G401 (cell line): ENCODE data around the gene OR13C4. TPM values are rescaled to one million over a fixed set of nuclear protein-coding genes. Genes with fewer than 3 reads are reported as not detected.
"Not testable (repeated sequence)": the region's sequence is repeated elsewhere in the genome, so short reads cannot be mapped to it uniquely, and the experiment has no call there.

Experiments used
- DNase-seq: peaks from one replicate; pipeline ENCODE4 v3.0.0-alpha.2; 2015; ENCODE audit warnings: low spot score
- in situ Hi-C: cut with HindIII; loops from 2 replicates; pipeline ENCODE4 v1.10.0; 2016; ENCODE audit warnings: low sequenced_read_pairs, mixed read lengths
- total RNA-seq: library from RNA; depleted of rRNA; stranded (reverse); fragments of >200 nt; shearing (Covaris generic); gene quantifications from 2 replicates; pipeline ENCODE4 v1.2.3, GENCODE V29; 2014; rRNA removed

Gene OR13C4
- not detected in 2 replicates for total RNA-seq

DNA sequence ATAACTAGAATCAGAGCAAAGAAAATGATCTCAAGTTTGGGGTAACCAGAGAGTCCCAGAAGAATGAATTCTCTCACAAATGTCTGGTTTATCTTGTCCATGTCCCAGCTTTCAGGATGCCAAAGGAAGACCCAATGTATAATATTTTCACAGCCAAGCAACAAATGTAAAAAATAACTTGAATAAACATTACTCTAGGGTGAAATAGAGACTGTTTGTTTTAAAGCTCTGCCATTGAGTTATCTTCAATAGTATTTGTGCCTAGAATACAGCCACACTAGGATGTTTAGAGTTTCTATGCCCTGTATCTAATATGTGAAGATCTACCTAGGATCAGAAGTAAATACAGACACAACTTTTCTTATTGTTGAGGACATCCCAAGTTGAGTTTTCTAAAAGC lies at the start of gene OR13C4:
Gene OR13C4 (minus strand): TSS at position 101 of the 400 bp plus-strand sequence. CDS start 0 bp downstream, at position 101.
- in situ Hi-C loops: no loop called here

DNA sequence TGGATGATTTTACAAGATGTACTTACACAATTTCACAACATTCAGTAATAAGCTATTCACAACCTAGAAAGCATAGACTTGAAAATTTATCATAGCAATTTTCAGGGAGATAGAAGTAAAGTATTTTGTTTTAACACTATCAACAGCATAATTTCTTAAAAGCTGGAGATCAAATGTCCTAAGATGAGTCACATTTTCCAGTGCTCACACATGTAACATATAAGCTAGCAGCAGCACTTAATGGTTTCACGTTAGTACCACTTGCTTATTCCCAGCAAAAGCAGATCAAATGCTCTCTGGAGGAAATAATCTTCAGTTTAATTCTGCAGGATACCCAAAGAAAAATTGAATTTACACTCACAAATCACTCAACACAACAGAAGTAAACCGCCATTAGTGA lies 48.4 kb upstream of the OR13C4 start:
- DNase-seq: no peak
- in situ Hi-C loops: no loop called here

More for the DNA sequence above, at the start of gene OR13C4:
- DNase-seq: no peak

GRCh38 chr9:104572612-104573011 lies 45.6 kb upstream of the OR13C4 start:
- in situ Hi-C loops: no loop called here
- DNase-seq: no peak

- DNase-seq: no peak
- in situ Hi-C loops: no loop called here
These were observed 41.9 kb upstream of the OR13C4 start, which contains the start of gene OR13C8 for GRCh38 chr9:104568868-104569267. Gene OR13C8, plus strand, starts transcription at chr9:104569168. Its CDS starts 0 bp downstream, at chr9:104569168.

DNA sequence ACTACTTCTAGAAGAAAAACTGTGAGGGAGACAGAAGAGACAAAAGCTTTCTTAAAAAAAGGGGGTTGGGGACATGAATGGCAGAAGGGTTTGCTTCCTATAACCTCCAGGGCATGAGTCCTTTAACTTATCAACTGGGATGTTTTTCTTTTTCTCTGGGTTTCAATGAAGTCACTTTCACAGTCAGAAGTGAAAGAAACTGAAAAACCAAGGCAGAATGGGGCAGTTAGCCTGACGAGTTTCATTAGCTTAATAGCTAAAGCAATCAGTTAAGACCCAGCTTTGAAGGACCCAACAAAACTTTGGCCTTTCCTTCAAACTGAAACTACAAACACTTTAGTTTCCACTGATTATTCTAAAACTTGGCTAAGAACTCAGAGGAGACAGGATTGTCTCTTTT lies 37.3 kb upstream of the OR13C4 start:
- DNase-seq: no peak
- in situ Hi-C loops: no loop called here

DNA sequence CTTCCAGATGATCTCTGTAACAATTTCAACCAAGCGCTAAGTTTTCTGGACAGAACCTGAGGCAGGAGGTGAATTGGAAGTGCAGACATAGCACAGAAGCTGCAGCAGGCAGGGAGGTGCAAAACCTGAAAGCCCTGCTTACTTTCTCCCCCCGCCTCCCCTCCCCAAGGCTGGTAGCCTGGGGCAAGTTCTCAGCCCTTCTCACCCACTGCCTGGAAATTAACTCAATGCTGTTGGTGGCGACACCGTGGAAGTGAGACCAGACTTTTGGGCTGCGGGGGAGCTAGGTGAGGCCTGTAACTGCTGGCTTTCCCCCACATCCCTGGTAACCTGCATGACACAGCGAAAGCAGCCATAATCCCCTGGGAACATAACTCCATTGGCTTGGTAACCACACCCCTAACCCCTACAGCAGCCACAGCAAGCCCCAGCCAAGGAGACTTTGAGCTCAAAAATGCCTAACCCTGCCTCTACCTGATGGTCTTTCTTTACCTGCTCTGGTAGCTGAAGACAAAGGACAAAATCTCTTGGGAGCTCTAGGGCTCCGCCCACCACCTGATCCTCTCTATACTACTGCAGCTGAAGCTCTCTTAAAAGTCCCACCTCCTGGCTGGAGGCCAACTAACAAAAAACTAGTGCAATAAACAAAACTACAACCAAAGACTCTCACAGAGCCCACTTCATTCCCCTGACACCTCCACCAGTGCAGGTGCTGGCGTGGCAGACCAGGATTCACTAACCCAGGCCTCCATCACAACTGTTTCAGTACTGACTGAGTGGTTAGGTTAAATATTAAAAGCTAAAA lies 30.0 kb upstream of the OR13C4 start:
- in situ Hi-C loops: no loop called here
- no peak for DNase-seq

DNA sequence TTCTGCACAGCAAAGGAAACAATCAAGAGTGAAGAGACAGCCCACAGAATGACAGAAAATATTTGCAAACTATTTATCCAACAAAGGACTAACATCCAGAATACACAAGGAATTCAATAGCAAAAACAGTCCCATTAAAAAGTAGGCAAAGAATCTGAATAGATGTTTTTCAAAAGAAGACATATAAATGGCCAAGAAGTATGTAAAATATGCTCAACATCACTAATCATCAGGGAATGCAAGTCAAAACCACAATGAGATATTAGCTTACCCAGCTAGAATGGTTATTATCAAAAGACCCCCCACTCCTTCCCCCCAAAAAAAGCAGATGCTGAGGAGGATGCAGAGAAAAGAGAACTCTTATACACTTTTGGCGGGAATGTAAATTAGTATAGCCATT lies 28.5 kb upstream of the OR13C4 start:
- DNase-seq: no peak
- in situ Hi-C loops: no loop called here

DNA sequence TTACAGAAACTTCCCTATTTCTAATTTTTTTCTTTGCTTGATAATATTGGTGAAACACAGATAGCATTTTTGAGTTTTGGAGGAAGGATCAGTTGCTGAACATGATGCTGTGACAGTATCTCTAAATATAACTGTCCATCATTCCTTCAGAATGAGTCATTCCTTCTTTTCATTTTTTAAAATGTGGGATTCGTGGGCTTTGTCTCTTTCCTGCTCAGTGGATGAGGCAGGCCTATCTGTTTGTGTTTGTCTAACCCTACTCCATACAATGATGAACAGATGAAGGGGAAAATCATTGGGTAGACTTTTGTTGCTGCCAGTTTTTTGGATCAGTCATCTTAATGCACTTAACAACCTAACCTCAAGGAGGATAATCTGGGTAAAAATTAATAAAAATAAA lies 26.3 kb upstream of the OR13C4 start:
- DNase-seq: no peak
- in situ Hi-C loops: no loop called here

DNA sequence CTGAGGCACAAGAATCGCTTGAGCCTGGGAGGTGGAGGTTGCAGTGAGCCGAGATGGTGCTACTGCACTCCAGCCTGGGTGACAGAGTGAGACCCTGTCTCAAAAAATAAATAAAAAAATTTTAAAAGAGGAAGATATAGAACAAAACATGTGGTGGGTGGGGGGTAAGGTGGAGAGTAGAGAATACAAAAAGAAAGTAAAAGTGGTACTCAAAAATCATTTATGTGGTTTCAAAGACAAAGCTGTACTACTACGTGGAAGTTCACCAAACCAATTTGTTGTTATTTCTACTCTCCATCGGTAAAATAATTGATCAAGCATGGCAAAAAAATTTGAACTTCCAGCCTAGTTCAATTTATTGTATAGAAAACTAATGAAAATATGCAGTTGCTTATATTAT lies 17.6 kb upstream of the OR13C4 start:
- no peak for DNase-seq
- in situ Hi-C loops: no loop called here

DNA sequence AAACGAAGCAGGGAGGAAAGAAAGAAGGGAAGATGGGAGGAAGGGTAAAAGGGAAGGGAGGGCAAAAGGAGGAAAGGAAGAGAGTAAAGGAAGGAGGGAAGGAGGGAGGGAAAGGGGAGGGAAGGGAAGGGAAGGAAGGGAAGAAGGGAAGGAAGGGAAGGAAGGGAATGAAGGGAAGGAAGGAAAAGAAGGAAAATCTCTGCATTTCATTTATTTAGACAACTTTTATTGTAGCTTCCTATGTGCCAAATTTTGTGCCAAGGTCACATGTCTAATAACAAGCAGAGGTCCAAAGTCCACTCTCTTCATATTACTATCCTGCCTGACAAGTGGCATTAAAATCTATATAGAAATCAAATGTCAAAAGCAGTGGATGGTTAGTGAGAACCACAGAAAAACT lies 12.3 kb upstream of the OR13C4 start:
- no peak for DNase-seq
- in situ Hi-C loops: no loop called here

DNA sequence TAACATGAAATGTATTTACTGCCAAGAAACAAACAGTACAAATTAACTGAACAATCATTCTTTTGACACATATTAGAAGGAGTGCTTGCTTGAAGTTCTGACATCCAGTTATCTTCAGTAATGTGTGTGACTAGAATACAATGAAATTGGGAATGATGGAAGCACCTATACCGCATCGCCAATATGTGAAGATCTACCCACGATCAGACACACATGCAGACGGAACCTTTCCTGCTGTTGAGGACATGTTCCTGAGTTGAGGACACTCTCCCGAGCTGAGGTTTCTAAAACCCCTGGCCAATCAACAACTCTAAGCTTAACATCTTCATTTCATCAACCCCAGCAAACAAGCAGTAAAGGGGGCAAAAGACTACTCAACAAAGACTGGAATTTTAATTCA lies 9.7 kb upstream of the OR13C4 start, which contains the start of gene OR13C3:
Gene OR13C3 (minus strand): TSS at position 101 of the 400 bp plus-strand sequence. CDS start 133 bp downstream, outside the sequence.
- in situ Hi-C loops: no loop called here
- no peak for DNase-seq

DNA sequence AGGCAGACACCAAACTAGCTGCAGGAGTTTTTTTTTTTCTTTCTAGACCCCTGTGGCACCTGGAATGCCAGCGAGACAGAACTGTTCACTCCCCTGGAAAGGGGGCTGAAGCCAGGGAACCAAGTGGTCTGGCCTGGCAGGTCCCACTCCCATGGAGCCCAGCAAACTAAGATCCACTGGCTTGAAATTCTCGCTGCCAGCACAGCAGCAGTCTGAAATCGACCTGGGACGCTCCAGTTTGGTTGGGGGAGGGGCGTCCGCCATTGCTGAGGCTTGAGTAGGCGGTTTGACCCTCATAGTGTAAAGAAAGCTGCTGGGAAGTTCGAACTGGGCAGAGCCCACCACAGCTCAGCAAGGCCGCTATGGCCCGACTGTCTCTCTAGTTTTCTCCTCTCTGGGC lies 6.8 kb downstream of the OR13C4 start:
- DNase-seq, in situ Hi-C loops: not testable (repeated sequence)

- in situ Hi-C loops: no loop called here
These were observed 12.1 kb downstream of the OR13C4 start for GRCh38 chr9:104514901-104515300.

DNA sequence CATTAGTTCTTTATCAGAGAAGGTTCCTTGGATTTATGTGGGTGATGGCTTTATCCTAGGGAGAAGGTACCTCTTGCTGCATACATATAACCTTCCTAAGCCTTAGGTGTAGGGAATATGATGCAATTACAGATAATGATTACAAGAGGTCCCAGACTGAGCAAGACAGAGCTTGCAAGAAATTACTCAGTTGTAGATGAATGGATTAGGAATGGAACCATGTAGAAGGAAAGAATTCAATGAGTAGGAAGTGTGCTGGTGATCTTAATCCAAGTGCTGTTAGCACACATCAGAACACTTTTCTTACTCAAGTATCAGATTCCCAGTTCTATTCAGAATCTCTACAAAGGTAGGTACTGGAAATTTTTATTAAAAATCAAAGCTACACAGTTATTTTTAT lies 20.4 kb downstream of the OR13C4 start:
- in situ Hi-C loops: no loop called here
- no peak for DNase-seq

More at GRCh38 chr9:104514901-104515300, 12.1 kb downstream of the OR13C4 start:
- DNase-seq: no peak

- in situ Hi-C loops: no loop called here
- DNase-seq: no peak
These were observed 23.0 kb downstream of the OR13C4 start, which contains the start of gene OR13F1 for GRCh38 chr9:104503963-104504362. Gene OR13F1, plus strand, starts transcription at chr9:104504263. Its CDS starts 0 bp downstream, at chr9:104504263.

GRCh38 chr9:104503440-104503839 lies 23.6 kb downstream of the OR13C4 start:
- DNase-seq: no peak
- in situ Hi-C loops: no loop called here

GRCh38 chr9:104494808-104495207 lies 32.2 kb downstream of the OR13C4 start:
- DNase-seq: no peak

DNA sequence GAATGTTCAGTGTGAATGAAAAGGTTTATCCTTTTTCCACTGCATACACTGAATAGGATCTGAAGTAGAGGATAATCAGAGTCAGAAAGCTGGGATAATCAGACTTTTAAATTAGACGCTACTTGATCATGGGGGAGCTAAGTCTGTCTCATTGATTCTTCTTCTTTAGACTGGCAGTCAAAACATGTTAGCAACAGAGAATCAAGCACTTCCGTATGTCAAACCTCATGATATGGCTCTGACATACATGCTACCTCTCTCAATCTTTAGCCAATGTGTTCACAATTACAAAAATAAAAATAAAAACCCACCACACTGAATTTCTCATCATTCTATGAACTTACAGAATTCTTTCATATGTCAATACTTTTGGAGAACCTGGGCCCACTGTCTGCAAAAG lies 42.0 kb downstream of the OR13C4 start:
- DNase-seq: no peak
- in situ Hi-C loops: no loop called here

More at GRCh38 chr9:104494808-104495207, 32.2 kb downstream of the OR13C4 start:
- in situ Hi-C loops: no loop called here

DNA sequence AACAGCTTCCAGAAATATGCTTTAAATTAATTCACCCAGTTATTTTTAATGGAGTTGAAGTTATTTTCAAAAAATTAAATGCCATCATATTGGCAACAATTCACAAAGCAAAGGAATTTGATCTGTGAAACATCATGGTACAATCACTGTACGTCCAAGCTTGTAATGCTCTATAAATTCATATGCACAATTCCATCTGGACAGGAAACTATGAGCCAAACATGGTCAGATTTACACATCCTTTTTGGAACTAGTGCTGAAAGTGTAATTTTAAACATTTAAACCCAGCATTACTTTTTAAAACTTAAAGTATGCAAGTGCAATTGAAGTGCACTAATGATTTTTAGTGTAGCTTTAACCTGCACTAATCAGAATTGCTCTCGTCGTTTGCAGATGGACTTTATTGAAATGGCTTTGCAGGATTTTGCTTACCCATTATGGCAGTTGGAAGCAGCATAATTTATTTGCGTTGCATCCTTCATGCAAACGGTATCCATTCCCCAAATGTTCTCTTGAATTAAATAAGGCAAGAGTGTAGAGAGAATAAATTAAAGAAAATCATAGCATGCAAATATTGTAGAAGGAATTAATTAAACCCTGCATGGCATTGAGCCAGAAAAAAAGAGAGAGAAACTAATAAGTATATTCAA lies 44.0 kb downstream of the OR13C4 start:
- in situ Hi-C loops: no loop called here
- no peak for DNase-seq
